ENCODE data around the gene GIGYF2.

The GIGYF2 gene

DNA sequence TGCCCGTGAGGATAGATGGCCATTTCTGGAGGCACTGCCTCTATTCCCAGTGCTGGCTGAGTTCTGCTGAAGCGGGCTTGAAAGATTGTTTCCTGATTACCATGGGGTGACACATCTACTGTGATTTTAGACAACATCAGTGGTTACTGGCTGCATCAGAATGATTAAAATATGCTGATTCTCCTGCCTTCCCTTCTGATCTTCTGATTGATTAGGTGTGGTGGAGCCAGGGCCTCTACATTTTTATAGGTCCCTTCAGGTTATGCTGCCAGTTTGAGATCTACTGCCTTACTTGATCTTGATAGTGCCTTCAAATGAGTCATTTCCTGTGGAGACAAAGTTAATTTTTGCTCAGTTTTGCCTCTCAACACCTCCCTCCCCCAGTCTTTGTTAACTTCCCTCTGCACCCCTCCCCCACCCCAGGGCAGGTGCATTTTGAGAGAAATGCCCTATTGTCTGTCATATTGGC is 141.3 kb downstream of the GIGYF2 start (continued):
- TF ChIP-seq ZNF660 (tag by site-specific recombination; IDR thresholded peaks at IDR 0.05), result no peak
- no peak for TF ChIP-seq PRDM6 (tag by site-specific recombination; IDR thresholded peaks at IDR 0.05)
- TF ChIP-seq ZNF624 (tag by site-specific recombination; IDR thresholded peaks at IDR 0.05), result no peak
- TF ChIP-seq ZBTB1 (tag by site-specific recombination; IDR thresholded peaks at IDR 0.05), result no peak

DNA sequence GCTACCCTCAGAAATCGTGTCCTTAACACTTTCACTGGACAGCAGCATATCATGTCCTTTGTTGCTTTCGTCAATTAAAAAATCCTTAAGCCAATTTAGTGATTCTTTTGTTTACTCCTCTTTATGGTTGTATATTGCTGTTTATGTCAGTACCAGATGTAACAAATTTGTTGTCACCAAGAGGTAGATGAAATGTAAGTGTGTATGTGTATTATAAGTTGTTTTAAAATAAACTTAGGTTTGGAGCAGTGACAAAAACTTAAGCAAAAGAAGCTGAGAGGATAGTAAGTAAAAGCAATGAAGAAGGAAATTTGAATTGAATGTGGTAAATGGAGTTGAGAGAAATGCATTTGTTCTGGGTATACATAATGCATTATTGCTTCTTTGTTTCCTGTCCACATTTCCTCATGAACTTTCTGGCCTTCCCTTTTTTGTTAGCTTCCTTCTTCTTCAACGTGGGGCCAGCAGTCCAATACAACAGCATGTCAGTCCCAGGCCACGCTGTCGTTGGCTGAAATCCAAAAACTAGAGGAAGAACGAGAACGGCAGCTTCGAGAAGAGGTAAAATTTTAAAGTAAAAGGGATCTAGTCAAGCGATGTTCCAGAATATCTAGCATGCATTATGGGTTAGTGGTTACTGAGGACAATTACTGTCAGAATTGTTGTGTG is 142.4 kb downstream of the GIGYF2 start:
- Histone ChIP-seq H3K4me3 (ENCODE audit: low read depth, low read length) (no peak overlapping the region), H3K9me3 (ENCODE audit: control insufficient read depth, insufficient read depth, low read depth, low read length) (no peaks in the 10 kb centered on the region), H3K36me3 (ENCODE audit: control insufficient read depth in 2 of 2, insufficient read depth in 1 of 2, low read length in 2 of 2) (peaks cover 30 to 80% of the 10 kb centered on the region in 2 experiments), H3K27ac (ENCODE audit: extremely low read depth, low read depth, low read length) (no peak overlapping the region), H3K4me1 (ENCODE audit: control insufficient read depth, insufficient read depth, low read length) (peaks cover 10% of the 10 kb centered on the region; the same call in 1 of the 2 replicates)
- POLR2A ChIA-PET, result no interaction called here
- TF ChIP-seq YY2 (tag by site-specific recombination; IDR thresholded peaks at IDR 0.05) (no peak), ZNF510 (tag by site-specific recombination; IDR thresholded peaks at IDR 0.05; ENCODE audit: insufficient replicate concordance) (no peak), ZSCAN23 (tag by site-specific recombination; IDR thresholded peaks at IDR 0.05) (no peak), KLF7 (tag by site-specific recombination; IDR thresholded peaks at IDR 0.05; ENCODE audit: borderline replicate concordance) (no peak), ZNF19 (tag by site-specific recombination; IDR thresholded peaks at IDR 0.05; ENCODE audit: low read depth) (no peak)
- TF ChIP-seq, protein P1, sequence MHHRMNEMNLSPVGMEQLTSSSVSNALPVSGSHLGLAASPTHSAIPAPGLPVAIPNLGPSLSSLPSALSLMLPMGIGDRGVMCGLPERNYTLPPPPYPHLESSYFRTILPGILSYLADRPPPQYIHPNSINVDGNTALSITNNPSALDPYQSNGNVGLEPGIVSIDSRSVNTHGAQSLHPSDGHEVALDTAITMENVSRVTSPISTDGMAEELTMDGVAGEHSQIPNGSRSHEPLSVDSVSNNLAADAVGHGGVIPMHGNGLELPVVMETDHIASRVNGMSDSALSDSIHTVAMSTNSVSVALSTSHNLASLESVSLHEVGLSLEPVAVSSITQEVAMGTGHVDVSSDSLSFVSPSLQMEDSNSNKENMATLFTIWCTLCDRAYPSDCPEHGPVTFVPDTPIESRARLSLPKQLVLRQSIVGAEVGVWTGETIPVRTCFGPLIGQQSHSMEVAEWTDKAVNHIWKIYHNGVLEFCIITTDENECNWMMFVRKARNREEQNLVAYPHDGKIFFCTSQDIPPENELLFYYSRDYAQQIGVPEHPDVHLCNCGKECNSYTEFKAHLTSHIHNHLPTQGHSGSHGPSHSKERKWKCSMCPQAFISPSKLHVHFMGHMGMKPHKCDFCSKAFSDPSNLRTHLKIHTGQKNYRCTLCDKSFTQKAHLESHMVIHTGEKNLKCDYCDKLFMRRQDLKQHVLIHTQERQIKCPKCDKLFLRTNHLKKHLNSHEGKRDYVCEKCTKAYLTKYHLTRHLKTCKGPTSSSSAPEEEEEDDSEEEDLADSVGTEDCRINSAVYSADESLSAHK (tag by site-specific recombination; IDR thresholded peaks at IDR 0.05), result no peak
- TF ChIP-seq, protein P2, sequence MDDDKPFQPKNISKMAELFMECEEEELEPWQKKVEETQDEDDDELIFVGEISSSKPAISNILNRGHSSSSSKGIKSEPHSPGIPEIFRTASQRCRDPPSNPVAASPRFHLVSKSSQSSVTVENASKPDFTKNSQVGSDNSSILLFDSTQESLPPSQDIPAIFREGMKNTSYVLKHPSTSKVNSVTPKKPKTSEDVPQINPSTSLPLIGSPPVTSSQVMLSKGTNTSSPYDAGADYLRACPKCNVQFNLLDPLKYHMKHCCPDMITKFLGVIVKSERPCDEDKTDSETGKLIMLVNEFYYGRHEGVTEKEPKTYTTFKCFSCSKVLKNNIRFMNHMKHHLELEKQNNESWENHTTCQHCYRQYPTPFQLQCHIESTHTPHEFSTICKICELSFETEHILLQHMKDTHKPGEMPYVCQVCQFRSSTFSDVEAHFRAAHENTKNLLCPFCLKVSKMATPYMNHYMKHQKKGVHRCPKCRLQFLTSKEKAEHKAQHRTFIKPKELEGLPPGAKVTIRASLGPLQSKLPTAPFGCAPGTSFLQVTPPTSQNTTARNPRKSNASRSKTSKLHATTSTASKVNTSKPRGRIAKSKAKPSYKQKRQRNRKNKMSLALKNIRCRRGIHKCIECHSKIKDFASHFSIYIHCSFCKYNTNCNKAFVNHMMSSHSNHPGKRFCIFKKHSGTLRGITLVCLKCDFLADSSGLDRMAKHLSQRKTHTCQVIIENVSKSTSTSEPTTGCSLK (tag by site-specific recombination; IDR thresholded peaks at IDR 0.05), result no peak
- CTCF ChIA-PET, result interaction anchor here (0.6 to 1.3 kb wide), 5 partner anchors 13 to 411 kb away, joined by 3 to 6 read pairs (median 3); no protein-coding TSS in a partner anchor

GRCh38 chr2:232842689-232843088 is 145.6 kb downstream of the GIGYF2 start:
- CTCF ChIA-PET, result interaction anchor here (0.7 to 3.5 kb wide), 6 partner anchors 11 to 409 kb away, joined by 3 to 22 read pairs (median 5); partner anchors contain the start of gene ATG16L1
- Histone ChIP-seq H3K9me3 (ENCODE audit: control insufficient read depth, insufficient read depth, low read depth, low read length) (no peaks in the 10 kb centered on the region), H3K4me3 (ENCODE audit: low read depth, low read length) (no peak overlapping the region), H3K36me3 (ENCODE audit: control insufficient read depth in 2 of 2, insufficient read depth in 1 of 2, low read length in 2 of 2) (peaks cover 36 to 90% of the 10 kb centered on the region in 2 experiments), H3K27ac (ENCODE audit: extremely low read depth, low read depth, low read length) (no peak overlapping the region), H3K4me1 (ENCODE audit: control insufficient read depth, insufficient read depth, low read length) (peaks cover 10% of the 10 kb centered on the region; the same call in 1 of the 2 replicates)
- POLR2A ChIA-PET, result interaction anchor here (0.7 kb wide), 1 partner anchor 119 kb away, joined by 4 read pairs; no protein-coding TSS in a partner anchor
- no peak for TF ChIP-seq ZNF324 (tag by site-specific recombination; IDR thresholded peaks at IDR 0.05)
- TF ChIP-seq ZNF10 (tag by site-specific recombination; IDR thresholded peaks at IDR 0.05), result no peak
- TF ChIP-seq, protein P3, sequence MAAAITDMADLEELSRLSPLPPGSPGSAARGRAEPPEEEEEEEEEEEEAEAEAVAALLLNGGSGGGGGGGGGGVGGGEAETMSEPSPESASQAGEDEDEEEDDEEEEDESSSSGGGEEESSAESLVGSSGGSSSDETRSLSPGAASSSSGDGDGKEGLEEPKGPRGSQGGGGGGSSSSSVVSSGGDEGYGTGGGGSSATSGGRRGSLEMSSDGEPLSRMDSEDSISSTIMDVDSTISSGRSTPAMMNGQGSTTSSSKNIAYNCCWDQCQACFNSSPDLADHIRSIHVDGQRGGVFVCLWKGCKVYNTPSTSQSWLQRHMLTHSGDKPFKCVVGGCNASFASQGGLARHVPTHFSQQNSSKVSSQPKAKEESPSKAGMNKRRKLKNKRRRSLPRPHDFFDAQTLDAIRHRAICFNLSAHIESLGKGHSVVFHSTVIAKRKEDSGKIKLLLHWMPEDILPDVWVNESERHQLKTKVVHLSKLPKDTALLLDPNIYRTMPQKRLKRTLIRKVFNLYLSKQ (tag by site-specific recombination; IDR thresholded peaks at IDR 0.05; ENCODE audit: borderline replicate concordance), result no peak
- no peak for TF ChIP-seq ZNF404 (tag by site-specific recombination; IDR thresholded peaks at IDR 0.05)
- no peak for TF ChIP-seq ZSCAN4 (tag by site-specific recombination; IDR thresholded peaks at IDR 0.05)
- TF ChIP-seq ZNF830 (tag by site-specific recombination; IDR thresholded peaks at IDR 0.05; ENCODE audit: low read depth), result no peak
- TF ChIP-seq ZNF174 (tag by site-specific recombination; IDR thresholded peaks at IDR 0.05), result no peak
- no peak for TF ChIP-seq SETDB1 (IDR thresholded peaks at IDR 0.05; ENCODE audit: insufficient read length, low read length)
- TF ChIP-seq KLF17 (tag by site-specific recombination; IDR thresholded peaks at IDR 0.05), result no peak
- TF ChIP-seq ZNF76 (tag by site-specific recombination; IDR thresholded peaks at IDR 0.05; ENCODE audit: borderline replicate concordance, low read depth), result no peak

Measured in HEK293 (cell line).